ENCODE measurements around the gene JOSD1. TPM values are rescaled to one million over a fixed set of nuclear protein-coding genes. Genes with fewer than 3 reads are reported as not detected.

Gene JOSD1

GRCh38 chr22:38638216-38638615, 62.5 kb downstream of the JOSD1 start:
- DNase-seq: no peak
- Histone ChIP-seq H3K79me1 (ENCODE audit: low read length) (no peaks in the 10 kb centered on the region), H3K23ac (ENCODE audit: low read length) (no peak overlapping the region), H3K4me2 (ENCODE audit: low read length) (no peak overlapping the region), H4K5ac (ENCODE audit: low read length) (no peak overlapping the region), H2BK120ac (ENCODE audit: low read depth, low read length) (no peak overlapping the region), H3K4me3 (ENCODE audit: low read length) (no peak overlapping the region), H3K9ac (ENCODE audit: low read length) (no peak overlapping the region), H2BK5ac (ENCODE audit: low read length) (no peak overlapping the region), H3K4me1 (ENCODE audit: control insufficient read depth, low read depth, low read length) (no peaks in the 10 kb centered on the region), H3K27ac (ENCODE audit: low read depth, low read length) (no peak overlapping the region), H3K56ac (ENCODE audit: low read length) (no peak overlapping the region), H4K8ac (ENCODE audit: low read depth, low read length) (no peak overlapping the region), H2AK5ac (ENCODE audit: low read length) (no peak overlapping the region), H3K4ac (ENCODE audit: low read depth, low read length) (no peak overlapping the region), H3K36me3 (ENCODE audit: control insufficient read depth, insufficient read depth, low read length) (no peaks in the 10 kb centered on the region), H3K79me2 (ENCODE audit: control insufficient read depth, insufficient read depth, low read length) (no peaks in the 10 kb centered on the region), H3K18ac (ENCODE audit: low read length) (no peak overlapping the region), H2BK15ac (replicated peaks; ENCODE audit: low read depth) (no peak overlapping the region), H3K27me3 (ENCODE audit: insufficient read depth, low read length, poor library complexity) (no peaks in the 10 kb centered on the region)
- no CpG with 5 or more reads among the region's 2 CpGs for WGBS (ENCODE audit: extremely low coverage, insufficient coverage, low lambda C conversion rate)

Small RNA genes within 50 kb of the gene (small RNA-seq; reads per million reads assigned to genes)
- not detected for gene AL021707.8 (ENCODE audit: insufficient read depth)
